ENCODE measurements around the gene ZNF474. TPM values are rescaled to one million over a fixed set of nuclear protein-coding genes. Genes with fewer than 3 reads are reported as not detected.

Gene ZNF474
- total RNA-seq, 4 donors from 2014 or later: not detected

DNA sequence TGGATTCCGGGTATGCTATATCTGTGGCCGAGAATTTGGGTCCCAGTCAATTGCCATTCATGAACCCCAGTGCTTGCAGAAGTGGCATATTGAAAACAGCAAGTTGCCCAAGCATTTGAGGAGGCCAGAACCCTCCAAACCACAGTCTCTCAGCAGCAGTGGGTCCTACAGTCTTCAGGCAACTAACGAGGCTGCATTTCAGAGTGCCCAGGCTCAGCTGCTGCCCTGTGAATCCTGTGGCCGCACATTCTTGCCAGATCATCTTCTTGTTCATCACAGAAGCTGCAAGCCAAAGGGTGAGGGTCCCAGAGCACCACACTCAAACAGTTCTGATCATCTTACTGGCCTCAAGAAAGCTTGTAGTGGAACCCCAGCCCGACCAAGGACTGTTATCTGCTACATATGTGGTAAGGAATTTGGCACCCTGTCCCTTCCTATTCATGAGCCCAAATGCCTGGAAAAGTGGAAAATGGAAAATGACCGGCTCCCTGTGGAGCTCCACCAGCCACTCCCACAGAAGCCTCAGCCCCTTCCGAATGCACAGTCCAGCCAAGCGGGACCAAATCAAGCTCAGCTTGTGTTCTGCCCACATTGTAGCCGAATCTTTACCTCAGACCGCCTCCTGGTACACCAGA lies 23.0 kb downstream of the ZNF474 start:
- Histone ChIP-seq H3K27me3 (no peaks in the 10 kb centered on the region), H3K4me3 (no peak overlapping the region), H3K4me1 (peaks cover 0 to 22% (median 3%) of the 10 kb centered on the region in 4 donors), H3K27ac (peak overlapping the region; percentile 39 to 54 (median 40)), H3K36me3 (no peaks in the 10 kb centered on the region), H3K9me3 (no peaks in the 10 kb centered on the region)
- 83 to 92% methylated on average over 2 to 10 of the region's 10 CpGs for WGBS, 2 donors (ENCODE audit: low coverage in 1 of 2)
- no peak for DNase-seq
- in situ Hi-C loops (cut with MboI; ENCODE audit: low pct_ligation_motif_present in 1 of 4, low pct_unique_long_range_greater_than_20kb in 1 of 4, low sequenced_read_pairs in 3 of 4) (loop anchor here in 1 of 4 donors (25.0 kb wide), 1 partner anchor 190 kb away; the partner anchor contains the start of gene SRFBP1), intact Hi-C loops (cut with DNase I; ENCODE audit: low total_unique reads) (no loop called here)
- TF ChIP-seq POLR2AphosphoS5 (IDR thresholded peaks at IDR 0.05) (no peak), POLR2A (IDR thresholded peaks at IDR 0.05) (no peak), EP300 (IDR thresholded peaks at IDR 0.05; ENCODE audit: low read depth) (no peak)
- TF ChIP-seq, protein P1, sequence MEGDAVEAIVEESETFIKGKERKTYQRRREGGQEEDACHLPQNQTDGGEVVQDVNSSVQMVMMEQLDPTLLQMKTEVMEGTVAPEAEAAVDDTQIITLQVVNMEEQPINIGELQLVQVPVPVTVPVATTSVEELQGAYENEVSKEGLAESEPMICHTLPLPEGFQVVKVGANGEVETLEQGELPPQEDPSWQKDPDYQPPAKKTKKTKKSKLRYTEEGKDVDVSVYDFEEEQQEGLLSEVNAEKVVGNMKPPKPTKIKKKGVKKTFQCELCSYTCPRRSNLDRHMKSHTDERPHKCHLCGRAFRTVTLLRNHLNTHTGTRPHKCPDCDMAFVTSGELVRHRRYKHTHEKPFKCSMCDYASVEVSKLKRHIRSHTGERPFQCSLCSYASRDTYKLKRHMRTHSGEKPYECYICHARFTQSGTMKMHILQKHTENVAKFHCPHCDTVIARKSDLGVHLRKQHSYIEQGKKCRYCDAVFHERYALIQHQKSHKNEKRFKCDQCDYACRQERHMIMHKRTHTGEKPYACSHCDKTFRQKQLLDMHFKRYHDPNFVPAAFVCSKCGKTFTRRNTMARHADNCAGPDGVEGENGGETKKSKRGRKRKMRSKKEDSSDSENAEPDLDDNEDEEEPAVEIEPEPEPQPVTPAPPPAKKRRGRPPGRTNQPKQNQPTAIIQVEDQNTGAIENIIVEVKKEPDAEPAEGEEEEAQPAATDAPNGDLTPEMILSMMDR (IDR thresholded peaks at IDR 0.05): no peak

DNA sequence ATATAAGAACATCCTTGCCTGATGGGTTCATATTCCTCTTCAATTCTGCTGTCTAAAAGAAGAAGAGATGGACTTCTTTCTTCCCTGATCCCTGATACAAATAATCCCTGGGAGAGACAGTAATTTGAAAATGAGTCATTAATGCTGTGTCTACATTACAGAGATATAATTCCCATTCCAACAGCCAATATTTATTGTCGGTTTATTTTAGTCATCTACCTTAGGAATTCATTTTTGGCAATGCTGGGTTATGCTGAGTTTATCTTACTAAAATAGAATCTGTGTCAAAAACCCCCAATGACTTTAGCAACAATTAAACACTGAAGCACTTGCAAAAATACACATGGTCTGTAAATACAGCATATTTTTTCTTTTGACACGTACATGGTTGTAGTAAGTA lies 23.9 kb downstream of the ZNF474 start:
- DNase-seq: no peak
- intact Hi-C loops (cut with DNase I; ENCODE audit: low total_unique reads): no loop called here
- TF ChIP-seq EP300 (IDR thresholded peaks at IDR 0.05; ENCODE audit: low read depth) (no peak), POLR2AphosphoS5 (IDR thresholded peaks at IDR 0.05) (peak in 2 of 3 donors; percentile 18 to 44)
- Histone ChIP-seq H3K27ac (peak overlapping the region; percentile 39 to 54 (median 48)), H3K36me3 (no peaks in the 10 kb centered on the region), H3K27me3 (no peaks in the 10 kb centered on the region), H3K9me3 (no peaks in the 10 kb centered on the region), H3K4me3 (no peak overlapping the region), H3K4me1 (peaks cover 0 to 22% (median 3%) of the 10 kb centered on the region in 4 donors)
- 55% methylated on average over 2 of the region's 2 CpGs; no CpG with 5 or more reads in 1 of the 2 donors for WGBS, 2 donors (ENCODE audit: low coverage in 1 of 2)
- in situ Hi-C loops (cut with MboI; ENCODE audit: low pct_ligation_motif_present in 1 of 4, low pct_unique_long_range_greater_than_20kb in 1 of 4, low sequenced_read_pairs in 3 of 4): loop anchor here in 1 of 4 donors (25.0 kb wide), 1 partner anchor 191 kb away; the partner anchor contains the start of gene SRFBP1

DNA sequence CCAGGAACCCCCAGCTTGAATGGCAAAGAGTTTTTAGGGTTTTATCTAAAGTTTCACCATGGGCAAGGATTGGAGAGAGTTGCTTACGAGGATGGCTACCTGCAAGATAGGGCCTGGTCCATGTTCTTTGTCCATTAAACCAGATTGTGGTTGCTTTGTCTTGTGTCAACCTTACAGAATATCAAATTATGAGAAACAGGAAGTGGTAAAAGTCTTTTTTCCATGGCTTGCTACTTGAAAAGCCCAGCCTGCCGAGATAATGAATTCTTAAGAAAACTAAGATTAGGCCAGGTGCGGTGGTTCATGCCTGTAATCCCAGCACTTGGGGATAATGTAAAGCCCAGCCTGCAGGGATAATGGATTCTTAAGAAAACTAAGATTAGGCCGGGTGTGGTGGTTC lies 24.4 kb downstream of the ZNF474 start:
- intact Hi-C loops (cut with DNase I; ENCODE audit: low total_unique reads) (no loop called here), in situ Hi-C loops (cut with MboI; ENCODE audit: low pct_ligation_motif_present in 1 of 4, low pct_unique_long_range_greater_than_20kb in 1 of 4, low sequenced_read_pairs in 3 of 4) (loop anchor here in 1 of 4 donors (25.0 kb wide), 1 partner anchor 191 kb away; the partner anchor contains the start of gene SRFBP1)
- WGBS, 2 donors (ENCODE audit: low coverage in 1 of 2): 75 to 78% methylated on average over 3 to 4 of the region's 4 CpGs
- H3K27me3 ChIP-seq: no peaks in the 10 kb centered on the region
- H3K27ac ChIP-seq: peak overlapping the region; percentile 6 to 54 (median 48)
- H3K9me3 ChIP-seq: no peaks in the 10 kb centered on the region
- H3K4me3 ChIP-seq: no peak overlapping the region
- H3K4me1 ChIP-seq: peaks cover 0 to 22% (median 3%) of the 10 kb centered on the region in 4 donors
- TF ChIP-seq, protein P1 (IDR thresholded peaks at IDR 0.05): no peak
- TF ChIP-seq POLR2AphosphoS5 (IDR thresholded peaks at IDR 0.05) (no peak), EP300 (IDR thresholded peaks at IDR 0.05; ENCODE audit: low read depth) (no peak), POLR2A (IDR thresholded peaks at IDR 0.05) (no peak)
- no peaks in the 10 kb centered on the region for H3K36me3 ChIP-seq
- no peak for DNase-seq

- Histone ChIP-seq H3K27ac (peak overlapping the region in 3 of 4 donors; percentile 29 to 55 (median 42)), H3K27me3 (no peaks in the 10 kb centered on the region), H3K36me3 (no peaks in the 10 kb centered on the region), H3K4me1 (peaks cover 0 to 19% (median under 1%) of the 10 kb centered on the region in 4 donors), H3K4me3 (no peak overlapping the region), H3K9me3 (no peaks in the 10 kb centered on the region)
- TF ChIP-seq, protein P1 (IDR thresholded peaks at IDR 0.05): no peak
- in situ Hi-C loops (cut with MboI; ENCODE audit: low pct_ligation_motif_present in 1 of 4, low pct_unique_long_range_greater_than_20kb in 1 of 4, low sequenced_read_pairs in 3 of 4) (loop anchor here in 1 of 4 donors (25.0 kb wide), 1 partner anchor 192 kb away; the partner anchor contains the start of gene SRFBP1), intact Hi-C loops (cut with DNase I; ENCODE audit: low total_unique reads) (no loop called here)
- 74 to 76% methylated on average over 5 of the region's 5 CpGs for WGBS, 2 donors (ENCODE audit: low coverage in 1 of 2)
- no peak for DNase-seq
Measured at GRCh38 chr5:122154491-122154890, 25.1 kb downstream of the ZNF474 start.

All from transverse colon (tissue), 4 donors.